ENCODE measurements around the gene BASP1.

BASP1 gene

GRCh38 chr5:17239953-17240352, 22.5 kb downstream of the BASP1 start:
- Histone ChIP-seq H4K20me1 (ENCODE audit: insufficient read depth, low read length) (no peaks in the 10 kb centered on the region), H3K36me3 (replicated peaks; ENCODE audit: insufficient read depth, low read length) (no peaks in the 10 kb centered on the region), H3K9me3 (replicated peaks; ENCODE audit: insufficient read depth, low read length) (no peaks in the 10 kb centered on the region), H2AFZ (ENCODE audit: low read length) (no peak overlapping the region), H3K9ac (ENCODE audit: low read length) (no peak overlapping the region), H3K79me2 (ENCODE audit: low read length) (peaks cover 82% of the 10 kb centered on the region), H3K4me1 (ENCODE audit: low read length) (no peaks in the 10 kb centered on the region), H3K27me3 (replicated peaks; ENCODE audit: insufficient read depth, low read length) (no peaks in the 10 kb centered on the region), H3F3A (ENCODE audit: insufficient read depth, low read length) (no peaks in the 10 kb centered on the region), H3K4me2 (ENCODE audit: low read depth, low read length) (no peak overlapping the region), H3K9me2 (replicated peaks; ENCODE audit: insufficient read depth, low read length) (no peaks in the 10 kb centered on the region), H3K4me3 (ENCODE audit: low read length) (no peak overlapping the region), H3K27ac (ENCODE audit: low read length) (no peak overlapping the region)
- no peak for TF ChIP-seq CTCF (IDR thresholded peaks at IDR 0.05; ENCODE audit: low read length)
- no peak for TF ChIP-seq EZH2 (optimal IDR thresholded peaks at IDR 0.05; ENCODE audit: low read depth, low read length)
- DNase-seq = no peak

DNA sequence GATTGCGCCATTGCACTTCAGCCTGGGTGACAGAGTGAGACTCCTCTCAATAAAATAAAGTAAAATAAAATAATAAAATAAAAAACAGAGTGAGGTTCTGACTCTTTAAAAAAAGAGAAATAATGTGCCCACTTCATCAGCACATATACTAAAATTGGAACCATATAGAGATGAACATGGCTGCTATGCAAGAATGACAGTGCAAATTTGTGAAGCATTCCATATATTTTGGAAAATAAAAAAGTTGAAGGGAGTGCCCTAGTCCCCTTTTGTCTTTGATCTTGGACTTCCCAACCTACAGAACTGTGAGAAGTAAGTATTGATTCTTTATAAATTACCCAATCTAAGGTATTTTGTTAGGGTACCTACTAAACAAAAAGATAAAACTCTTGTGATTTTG, 23.1 kb downstream of the BASP1 start:
- Histone ChIP-seq H3K4me2 (ENCODE audit: low read depth, low read length) (no peak overlapping the region), H3K9ac (ENCODE audit: low read length) (no peak overlapping the region), H3K27me3 (replicated peaks; ENCODE audit: insufficient read depth, low read length) (no peaks in the 10 kb centered on the region), H3K9me2 (replicated peaks; ENCODE audit: insufficient read depth, low read length) (no peaks in the 10 kb centered on the region), H3K79me2 (ENCODE audit: low read length) (peaks cover 81% of the 10 kb centered on the region), H3K9me3 (replicated peaks; ENCODE audit: insufficient read depth, low read length) (no peaks in the 10 kb centered on the region), H3F3A (ENCODE audit: insufficient read depth, low read length) (no peaks in the 10 kb centered on the region), H4K20me1 (ENCODE audit: insufficient read depth, low read length) (no peaks in the 10 kb centered on the region), H3K4me3 (ENCODE audit: low read length) (no peak overlapping the region), H3K27ac (ENCODE audit: low read length) (no peak overlapping the region), H3K4me1 (ENCODE audit: low read length) (no peaks in the 10 kb centered on the region), H3K36me3 (replicated peaks; ENCODE audit: insufficient read depth, low read length) (no peaks in the 10 kb centered on the region), H2AFZ (ENCODE audit: low read length) (no peak overlapping the region)
- TF ChIP-seq CTCF (IDR thresholded peaks at IDR 0.05; ENCODE audit: low read length) (no peak), EZH2 (optimal IDR thresholded peaks at IDR 0.05; ENCODE audit: low read depth, low read length) (no peak), EZH2phosphoT487 (IDR thresholded peaks at IDR 0.05; ENCODE audit: low read length) (no peak)
- DNase-seq = no peak

DNA sequence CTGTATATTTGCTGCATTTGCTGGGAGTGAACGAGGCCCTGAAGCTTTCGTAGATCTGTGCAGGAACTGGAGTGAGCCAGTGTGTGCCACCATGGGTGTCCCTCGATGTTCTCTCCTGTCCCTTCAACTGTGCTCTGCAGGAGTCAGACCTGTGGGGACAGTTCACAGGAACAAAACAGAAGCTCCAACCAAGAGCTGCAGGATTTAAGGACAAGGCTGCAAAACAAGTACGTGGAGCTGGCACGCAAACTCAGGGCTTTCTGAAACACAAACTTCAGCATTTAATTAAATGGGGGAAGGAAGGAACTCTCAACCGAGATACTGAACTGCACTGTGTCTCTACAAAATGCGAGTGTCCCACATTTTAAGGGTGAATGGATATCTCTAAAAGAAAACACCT, 24.2 kb downstream of the BASP1 start:
- H3K36me3 ChIP-seq (replicated peaks; ENCODE audit: insufficient read depth, low read length) = no peaks in the 10 kb centered on the region

More for the DNA sequence above, 24.2 kb downstream of the BASP1 start:
- TF ChIP-seq CTCF (IDR thresholded peaks at IDR 0.05; ENCODE audit: low read length) = no peak
- no peak for TF ChIP-seq EZH2phosphoT487 (IDR thresholded peaks at IDR 0.05; ENCODE audit: low read length)
- no peak for TF ChIP-seq EZH2 (optimal IDR thresholded peaks at IDR 0.05; ENCODE audit: low read depth, low read length)
- Histone ChIP-seq H3K4me2 (ENCODE audit: low read depth, low read length) (no peak overlapping the region), H3K9ac (ENCODE audit: low read length) (no peak overlapping the region), H3K4me3 (ENCODE audit: low read length) (no peak overlapping the region), H3K27me3 (replicated peaks; ENCODE audit: insufficient read depth, low read length) (no peaks in the 10 kb centered on the region), H3K4me1 (ENCODE audit: low read length) (no peaks in the 10 kb centered on the region), H3K79me2 (ENCODE audit: low read length) (peaks cover 82% of the 10 kb centered on the region), H4K20me1 (ENCODE audit: insufficient read depth, low read length) (no peaks in the 10 kb centered on the region), H3K9me3 (replicated peaks; ENCODE audit: insufficient read depth, low read length) (no peaks in the 10 kb centered on the region), H3F3A (ENCODE audit: insufficient read depth, low read length) (no peaks in the 10 kb centered on the region), H2AFZ (ENCODE audit: low read length) (no peak overlapping the region), H3K9me2 (replicated peaks; ENCODE audit: insufficient read depth, low read length) (no peaks in the 10 kb centered on the region), H3K27ac (ENCODE audit: low read length) (no peak overlapping the region)
- no peak for DNase-seq
